ENCODE data around the gene MTUS2. TPM values are rescaled to one million over a fixed set of nuclear protein-coding genes. Genes with fewer than 3 reads are reported as not detected.

MTUS2 gene
- total RNA-seq, 1 experiment from 2014 or later = 0.11 TPM

DNA sequence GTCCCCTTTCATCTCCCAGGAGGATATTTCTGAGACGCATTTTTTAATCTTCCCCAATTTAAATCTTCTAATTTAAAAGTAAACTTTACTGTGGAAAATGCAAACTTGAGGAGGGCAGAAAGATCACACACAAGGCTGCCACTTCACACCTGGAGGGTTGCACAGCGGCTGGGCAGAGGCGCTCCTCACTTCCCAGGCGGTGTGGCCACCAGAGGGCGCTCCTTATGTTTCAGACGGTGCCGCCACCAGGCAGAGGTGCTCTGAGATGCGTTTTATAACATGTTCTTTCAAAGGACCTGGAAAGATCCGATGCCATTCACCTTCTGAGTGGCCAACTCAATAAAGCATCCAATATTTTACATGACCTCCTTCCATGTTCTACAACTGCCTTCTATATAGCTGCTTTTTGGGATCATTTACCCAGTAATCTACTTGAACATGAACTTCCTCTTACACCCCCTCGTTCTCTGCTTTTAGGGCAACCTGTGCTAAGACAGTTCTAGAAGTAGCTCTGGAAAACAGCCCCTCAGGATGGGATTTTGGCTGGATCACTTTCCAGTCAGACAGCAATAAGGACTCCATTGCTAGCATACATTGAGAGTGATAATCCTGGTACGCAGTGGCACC is 14.8 kb upstream of the MTUS2 start:
- BruUV-seq (replicated peaks) = no TSS peak
- ChIA-PET CTCF (no interaction called here), POLR2A (ENCODE audit: low non-redundant PET) (no interaction called here)
- H3K27me3 ChIP-seq (replicated peaks; ENCODE audit: insufficient read depth, low read depth, low read length, poor library complexity) = peaks cover 7% of the 10 kb centered on the region
- H3K4me1 ChIP-seq (ENCODE audit: insufficient read depth, low read length, poor library complexity, severe bottlenecking) = no peaks in the 10 kb centered on the region
- no peak overlapping the region for H3K4me3 ChIP-seq (ENCODE audit: low read depth, low read length, poor library complexity, severe bottlenecking)
- peak; percentile 44 for DNase-seq (ENCODE audit: low spot score)
- no peaks in the 10 kb centered on the region for H3K9me3 ChIP-seq (ENCODE audit: low read depth, low read length, poor library complexity, severe bottlenecking)
- H3K36me3 ChIP-seq (ENCODE audit: insufficient read depth, low read length, poor library complexity, severe bottlenecking) = no peaks in the 10 kb centered on the region
- TF ChIP-seq EZH2 (IDR thresholded peaks at IDR 0.05; ENCODE audit: borderline replicate concordance, low read depth, low read length, poor library complexity, severe bottlenecking) = no peak
- TF ChIP-seq, protein P1, sequence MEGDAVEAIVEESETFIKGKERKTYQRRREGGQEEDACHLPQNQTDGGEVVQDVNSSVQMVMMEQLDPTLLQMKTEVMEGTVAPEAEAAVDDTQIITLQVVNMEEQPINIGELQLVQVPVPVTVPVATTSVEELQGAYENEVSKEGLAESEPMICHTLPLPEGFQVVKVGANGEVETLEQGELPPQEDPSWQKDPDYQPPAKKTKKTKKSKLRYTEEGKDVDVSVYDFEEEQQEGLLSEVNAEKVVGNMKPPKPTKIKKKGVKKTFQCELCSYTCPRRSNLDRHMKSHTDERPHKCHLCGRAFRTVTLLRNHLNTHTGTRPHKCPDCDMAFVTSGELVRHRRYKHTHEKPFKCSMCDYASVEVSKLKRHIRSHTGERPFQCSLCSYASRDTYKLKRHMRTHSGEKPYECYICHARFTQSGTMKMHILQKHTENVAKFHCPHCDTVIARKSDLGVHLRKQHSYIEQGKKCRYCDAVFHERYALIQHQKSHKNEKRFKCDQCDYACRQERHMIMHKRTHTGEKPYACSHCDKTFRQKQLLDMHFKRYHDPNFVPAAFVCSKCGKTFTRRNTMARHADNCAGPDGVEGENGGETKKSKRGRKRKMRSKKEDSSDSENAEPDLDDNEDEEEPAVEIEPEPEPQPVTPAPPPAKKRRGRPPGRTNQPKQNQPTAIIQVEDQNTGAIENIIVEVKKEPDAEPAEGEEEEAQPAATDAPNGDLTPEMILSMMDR (conservative IDR thresholded peaks at IDR 0.05; ENCODE audit: low read depth, low read length) = peak; percentile 72
- intact Hi-C loops (cut with micrococcal nuclease; ENCODE audit: unreplicated experiment) = loop anchor here (5.0 kb wide), 1 partner anchor 562 kb away; no protein-coding TSS in a partner anchor
- no peak overlapping the region for H3K27ac ChIP-seq (ENCODE audit: low read depth, low read length, poor library complexity, severe bottlenecking)

DNA sequence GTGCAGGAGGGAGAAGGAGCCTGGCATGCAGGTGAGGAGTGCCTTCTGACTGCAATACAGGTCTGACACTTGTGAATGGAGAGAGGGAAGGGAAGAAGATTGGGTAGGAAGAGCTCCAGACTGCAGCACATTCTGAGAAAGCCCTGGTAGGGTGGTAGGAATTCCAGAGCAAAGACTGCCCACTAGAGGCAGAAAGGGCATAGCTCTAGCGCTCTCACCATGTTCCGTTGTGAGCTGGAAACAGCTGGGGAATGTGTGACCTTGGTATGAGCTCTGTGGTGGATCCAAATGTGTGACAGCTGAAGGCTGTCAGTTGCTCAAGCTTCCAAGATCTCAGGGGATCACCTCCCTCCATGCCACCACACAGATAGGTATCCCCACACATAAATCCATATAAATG is 2.9 kb upstream of the MTUS2 start:
- DNase-seq (ENCODE audit: low spot score) = no peak
- Histone ChIP-seq H3K4me3 (ENCODE audit: low read depth, low read length, poor library complexity, severe bottlenecking) (no peak overlapping the region), H3K9me3 (ENCODE audit: low read depth, low read length, poor library complexity, severe bottlenecking) (no peaks in the 10 kb centered on the region), H3K4me1 (ENCODE audit: insufficient read depth, low read length, poor library complexity, severe bottlenecking) (peaks cover 5% of the 10 kb centered on the region), H3K27me3 (replicated peaks; ENCODE audit: insufficient read depth, low read depth, low read length, poor library complexity) (peaks cover 40% of the 10 kb centered on the region), H3K27ac (ENCODE audit: low read depth, low read length, poor library complexity, severe bottlenecking) (no peak overlapping the region), H3K36me3 (ENCODE audit: insufficient read depth, low read length, poor library complexity, severe bottlenecking) (no peaks in the 10 kb centered on the region)
- no TSS peak for BruUV-seq (replicated peaks)
- CTCF ChIA-PET = interaction anchor here (0.6 kb wide), 1 partner anchor 991 kb away, joined by 3 read pairs; no protein-coding TSS in a partner anchor
- intact Hi-C loops (cut with micrococcal nuclease; ENCODE audit: unreplicated experiment) = no loop called here
- POLR2A ChIA-PET (ENCODE audit: low non-redundant PET) = no interaction called here
- TF ChIP-seq EZH2 (IDR thresholded peaks at IDR 0.05; ENCODE audit: borderline replicate concordance, low read depth, low read length, poor library complexity, severe bottlenecking) = no peak
- TF ChIP-seq, protein P1 (conservative IDR thresholded peaks at IDR 0.05; ENCODE audit: low read depth, low read length) = 0 out of 2 replicates have a peak, but pooled peaks have one; percentile 16

DNA sequence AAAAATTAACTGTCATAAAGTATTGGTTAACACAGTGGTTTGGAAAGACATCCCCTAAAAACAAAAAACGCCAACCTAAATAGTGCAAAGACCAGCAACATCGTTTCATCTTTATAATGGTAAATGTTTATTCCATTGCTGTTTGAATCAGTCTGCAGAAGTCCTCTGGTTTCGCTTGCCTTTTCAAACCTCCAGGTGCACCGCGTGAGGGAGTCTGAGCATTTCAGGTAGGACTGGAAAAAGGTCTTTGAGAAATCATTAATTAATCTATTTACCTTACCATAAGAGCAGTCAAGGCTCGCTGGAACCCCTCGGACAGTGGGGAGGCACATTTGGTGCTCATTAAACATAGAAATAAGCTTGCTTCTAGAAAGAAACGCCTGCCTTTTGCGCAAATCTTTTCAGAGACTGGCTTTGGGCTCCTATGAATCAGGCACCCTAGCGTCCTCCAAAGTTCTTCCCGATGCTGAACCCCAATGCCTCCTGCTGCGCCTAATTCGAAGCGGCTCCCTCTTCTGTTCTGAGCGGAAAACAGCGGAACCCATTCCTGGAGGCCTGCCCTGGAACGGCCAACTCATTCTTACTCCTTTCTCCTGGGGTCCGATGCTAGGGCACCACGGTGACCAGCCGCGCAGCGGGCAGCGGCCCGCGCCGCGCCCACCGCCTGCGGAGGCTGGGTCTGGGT is 951 bp upstream of the MTUS2 start:
- peak; percentile 32 for DNase-seq (ENCODE audit: low spot score)
- intact Hi-C loops (cut with micrococcal nuclease; ENCODE audit: unreplicated experiment) = no loop called here
- peaks cover 49% of the 10 kb centered on the region for H3K27me3 ChIP-seq (replicated peaks; ENCODE audit: insufficient read depth, low read depth, low read length, poor library complexity)
- BruUV-seq (replicated peaks) = no TSS peak
- TF ChIP-seq EZH2 (IDR thresholded peaks at IDR 0.05; ENCODE audit: borderline replicate concordance, low read depth, low read length, poor library complexity, severe bottlenecking) = no peak
- TF ChIP-seq, protein P1 (conservative IDR thresholded peaks at IDR 0.05; ENCODE audit: low read depth, low read length) = no peak
- H3K36me3 ChIP-seq (ENCODE audit: insufficient read depth, low read length, poor library complexity, severe bottlenecking) = no peaks in the 10 kb centered on the region
- no peaks in the 10 kb centered on the region for H3K9me3 ChIP-seq (ENCODE audit: low read depth, low read length, poor library complexity, severe bottlenecking)
- peaks cover 5% of the 10 kb centered on the region for H3K4me1 ChIP-seq (ENCODE audit: insufficient read depth, low read length, poor library complexity, severe bottlenecking)
- H3K27ac ChIP-seq (ENCODE audit: low read depth, low read length, poor library complexity, severe bottlenecking) = no peak overlapping the region
- ChIA-PET CTCF (interaction anchor here (0.6 to 0.9 kb wide), 3 partner anchors 18 to 167 kb away, joined by 3 to 6 read pairs (median 3); no protein-coding TSS in a partner anchor), POLR2A (ENCODE audit: low non-redundant PET) (no interaction called here)
- peak overlapping the region; percentile 26 for H3K4me3 ChIP-seq (ENCODE audit: low read depth, low read length, poor library complexity, severe bottlenecking)
